GM04503 (cell line): Measurements from ENCODE around the gene PYM1.
"Not testable (repeated sequence)": the region's sequence is repeated elsewhere in the genome, so short reads cannot be mapped to it uniquely, and the experiment has no call there.

Experiments used
- DNase-seq: peaks from one replicate; pipeline ENCODE4 v3.0.0-alpha.2; 2012; ENCODE audit warnings: low read depth

PYM1 gene

GRCh38 chr12:55938826-55939501 lies 11.3 kb upstream of the PYM1 start:
- DNase-seq: no peak

GRCh38 chr12:55937981-55938380 lies 10.3 kb upstream of the PYM1 start:
- DNase-seq: no peak

- no peak for DNase-seq
Measured at GRCh38 chr12:55935738-55936151, 8.1 kb upstream of the PYM1 start.

- DNase-seq: no peak
Measured at GRCh38 chr12:55934773-55935172, 7.1 kb upstream of the PYM1 start.

DNA sequence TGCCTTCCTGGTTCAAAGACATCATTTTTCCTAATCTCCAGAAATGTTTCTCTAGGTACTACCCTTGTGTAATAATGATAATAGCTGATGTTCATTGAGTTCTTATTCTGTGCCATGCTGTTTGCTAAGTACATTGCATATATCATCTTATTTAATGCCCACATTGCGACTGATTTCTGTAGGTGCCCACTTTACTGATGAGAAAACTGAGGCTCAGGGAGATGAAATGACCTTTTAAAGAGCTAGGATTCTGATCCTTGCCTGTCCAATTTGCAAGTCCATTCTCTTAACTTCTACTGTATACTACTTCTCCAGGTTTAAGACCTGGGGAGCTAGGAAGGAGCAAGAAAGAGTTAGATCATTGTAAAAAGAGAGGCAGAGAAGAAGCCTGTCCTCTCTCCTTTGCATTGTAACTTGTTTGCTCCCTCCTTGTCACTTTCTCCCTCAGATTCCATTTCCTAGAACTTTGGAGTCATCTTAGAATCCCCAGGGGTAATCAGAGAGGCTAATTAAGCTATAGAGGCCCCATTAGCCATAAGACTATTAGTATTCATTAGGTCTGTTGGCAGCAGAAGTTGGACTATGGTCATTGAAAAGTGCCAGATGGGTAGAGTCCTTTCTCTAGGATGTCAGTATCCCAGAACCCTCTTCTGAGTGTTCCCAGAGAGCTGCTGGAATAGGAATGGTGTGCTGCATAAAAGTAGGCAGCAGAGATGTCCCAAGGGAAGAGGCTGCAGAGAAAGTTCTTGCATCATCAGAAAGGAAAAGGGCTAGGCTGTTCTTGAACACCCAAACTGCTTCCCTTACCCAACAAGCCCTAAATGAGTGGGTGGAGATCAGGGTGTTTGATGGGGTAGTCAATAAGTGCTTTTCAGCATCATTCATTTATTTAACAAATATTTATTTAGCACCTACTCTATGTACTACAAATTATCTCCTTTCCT lies 6.4 kb upstream of the PYM1 start:
- DNase-seq: no peak

DNA sequence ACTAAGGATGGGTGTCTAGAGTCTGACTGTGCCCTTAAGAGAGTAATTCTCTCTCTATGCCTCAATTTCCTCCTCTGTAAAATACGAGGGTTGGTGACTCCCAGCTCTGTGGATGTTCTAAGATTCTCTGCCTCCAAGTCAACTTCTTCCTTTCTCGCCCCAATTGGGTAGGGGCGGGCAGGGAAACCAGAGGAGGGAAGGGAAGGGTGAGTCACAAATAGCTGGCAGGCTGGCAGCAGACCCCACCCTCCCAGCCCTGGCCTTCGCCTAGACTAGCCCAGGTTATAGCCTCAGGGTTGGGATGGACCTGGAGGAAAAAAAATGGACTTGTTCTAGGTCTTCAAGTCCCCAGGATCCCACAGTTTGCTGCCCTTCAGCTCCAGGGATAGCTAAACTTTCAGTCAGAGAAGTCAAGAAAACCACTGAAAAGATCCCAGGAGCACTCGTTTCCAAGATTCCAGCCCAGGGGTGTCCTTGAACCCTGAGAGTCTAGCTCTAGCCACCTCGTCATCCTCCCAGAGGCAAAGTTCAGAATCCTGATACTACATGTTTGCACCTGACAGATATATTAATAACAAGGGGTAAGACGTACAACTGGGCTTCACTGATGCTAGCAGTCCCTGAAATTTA lies 5.6 kb upstream of the PYM1 start:
- DNase-seq: no peak

DNA sequence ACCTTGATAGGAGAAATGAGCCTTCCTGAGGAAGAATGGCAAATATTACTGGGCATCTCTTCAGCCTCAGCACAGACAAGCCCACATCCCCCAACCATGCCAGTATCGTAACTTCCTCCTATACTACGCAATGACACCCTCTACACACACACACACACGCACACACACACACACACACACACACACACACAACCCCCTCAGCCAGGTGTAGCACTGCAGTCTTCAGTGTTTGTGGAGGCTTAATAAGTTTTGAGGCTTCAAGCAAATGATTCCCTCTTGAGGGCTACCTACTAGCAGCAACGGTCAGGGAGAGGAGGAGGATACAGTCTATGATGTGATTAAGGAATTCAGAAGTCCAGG lies 4.8 kb upstream of the PYM1 start:
- DNase-seq: no peak

DNA sequence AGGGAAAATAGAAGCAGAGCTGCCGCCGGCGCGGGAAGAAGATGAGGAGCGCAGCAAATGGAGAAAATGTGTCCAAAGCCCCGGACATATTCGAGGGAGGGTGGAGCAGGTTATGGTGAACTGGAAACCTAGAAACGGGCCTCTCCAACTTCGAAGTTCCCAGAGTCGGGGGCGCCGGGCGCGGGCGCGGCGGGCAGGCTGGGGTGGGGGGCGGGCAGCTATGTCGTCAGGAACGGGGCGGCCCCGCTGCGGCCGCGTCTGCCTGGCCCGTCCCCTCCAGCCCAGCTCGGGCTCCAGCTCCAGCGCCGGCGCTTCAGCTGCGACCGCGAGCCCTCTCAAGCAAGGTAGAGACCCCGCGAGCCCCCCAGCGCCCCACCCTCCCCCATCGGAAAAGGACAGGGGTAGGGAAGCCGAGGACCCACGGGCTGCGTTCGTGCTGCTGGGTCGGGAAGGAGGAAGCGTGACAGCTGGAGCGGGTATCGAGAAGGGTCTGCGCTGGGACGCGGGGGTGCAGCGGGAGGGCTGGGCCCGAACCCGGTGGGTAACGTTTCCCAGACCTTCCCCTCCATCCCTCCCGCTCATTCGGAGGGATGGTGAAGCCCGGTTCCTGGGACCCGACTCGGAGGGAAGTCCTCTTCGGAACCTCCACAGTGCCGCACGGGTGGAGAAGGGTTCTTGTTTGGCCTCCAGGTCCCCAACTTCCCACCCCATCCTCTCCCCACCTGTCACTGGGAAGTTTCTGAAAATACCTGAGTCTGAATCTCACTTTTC lies 4.3 kb upstream of the PYM1 start:
- no peak for DNase-seq

GRCh38 chr12:55931317-55931779 lies 3.7 kb upstream of the PYM1 start:
- DNase-seq: no peak

GRCh38 chr12:55930771-55931316 lies 3.1 kb upstream of the PYM1 start, which contains the start of gene DGKA:
Gene DGKA (plus strand): TSS chr12:55931162. CDS start chr12:55936504, 5,342 bp downstream.
- peak; percentile 43 for DNase-seq

GRCh38 chr12:55929306-55929791 lies 1.7 kb upstream of the PYM1 start:
- DNase-seq: no peak

DNA sequence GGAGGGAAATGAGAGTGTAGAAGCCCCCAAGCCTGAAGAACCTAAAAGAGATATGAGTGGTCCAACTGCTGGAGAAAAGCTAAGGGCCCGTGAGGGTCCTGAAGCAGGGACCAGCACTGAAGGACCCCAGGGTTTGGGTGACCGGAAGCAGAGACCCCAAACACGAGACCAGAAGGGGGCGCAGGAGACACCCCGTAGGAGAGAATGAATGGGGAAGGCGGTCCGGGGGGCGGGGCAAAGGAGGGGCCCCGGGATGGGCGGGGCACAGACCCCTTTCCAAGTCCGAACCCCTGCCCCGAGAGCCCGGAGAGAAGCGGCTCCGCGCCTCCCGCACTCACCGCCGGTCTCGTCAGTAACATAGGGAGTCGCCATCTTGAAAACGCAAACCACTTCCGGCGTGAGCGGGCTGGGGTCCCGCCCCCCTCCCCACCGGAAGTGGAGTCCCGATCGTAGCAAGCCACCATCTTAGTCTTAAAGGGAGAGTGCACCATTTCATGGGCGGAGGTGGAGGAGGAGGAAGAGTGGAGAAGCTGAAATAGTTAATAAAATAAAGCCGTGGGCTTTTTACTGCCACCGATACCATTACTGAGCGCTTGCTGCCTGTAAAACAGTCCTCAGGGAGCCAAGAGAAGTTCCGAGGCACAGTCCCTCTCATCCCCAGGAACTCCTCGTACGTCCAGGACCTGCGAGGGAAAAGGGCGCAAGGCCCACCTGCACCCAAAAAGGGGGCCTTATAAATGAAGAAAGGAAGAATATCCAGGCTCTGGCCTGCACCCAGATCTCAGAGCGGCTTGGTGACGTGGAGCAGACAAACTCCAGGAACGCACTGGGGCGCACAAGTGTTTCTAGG lies 731 bp downstream of the PYM1 start:
- DNase-seq: peak; percentile 66

- no peak for DNase-seq
Measured at GRCh38 chr12:55925870-55926737, 1.6 kb downstream of the PYM1 start.

- no peak for DNase-seq
Measured at GRCh38 chr12:55925371-55925770, 2.3 kb downstream of the PYM1 start.

- DNase-seq: not testable (repeated sequence)
Measured at GRCh38 chr12:55923648-55924047, 4.0 kb downstream of the PYM1 start.

GRCh38 chr12:55922126-55922525 lies 5.6 kb downstream of the PYM1 start:
- no peak for DNase-seq

- DNase-seq: not testable (repeated sequence)
Measured at GRCh38 chr12:55919032-55919431, 8.7 kb downstream of the PYM1 start.

DNA sequence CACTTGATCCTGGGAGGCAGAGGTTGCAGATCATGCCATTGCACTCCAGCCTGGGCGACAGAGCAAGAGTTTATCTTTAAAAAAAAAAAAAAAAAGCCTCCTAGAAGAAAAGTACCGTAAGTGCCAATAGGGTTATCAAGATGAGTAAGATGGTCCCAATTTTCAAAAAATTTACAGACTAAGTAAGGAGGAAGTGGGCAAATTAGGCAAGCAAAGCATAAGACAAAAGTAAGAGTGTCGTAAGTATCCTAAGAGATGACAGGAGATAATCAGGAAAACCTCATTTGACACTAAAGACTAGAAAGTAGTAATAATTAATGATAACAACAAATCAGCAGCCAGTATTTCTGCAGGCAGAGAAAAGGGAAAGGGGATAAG lies 12.2 kb downstream of the PYM1 start:
- no peak for DNase-seq

DNA sequence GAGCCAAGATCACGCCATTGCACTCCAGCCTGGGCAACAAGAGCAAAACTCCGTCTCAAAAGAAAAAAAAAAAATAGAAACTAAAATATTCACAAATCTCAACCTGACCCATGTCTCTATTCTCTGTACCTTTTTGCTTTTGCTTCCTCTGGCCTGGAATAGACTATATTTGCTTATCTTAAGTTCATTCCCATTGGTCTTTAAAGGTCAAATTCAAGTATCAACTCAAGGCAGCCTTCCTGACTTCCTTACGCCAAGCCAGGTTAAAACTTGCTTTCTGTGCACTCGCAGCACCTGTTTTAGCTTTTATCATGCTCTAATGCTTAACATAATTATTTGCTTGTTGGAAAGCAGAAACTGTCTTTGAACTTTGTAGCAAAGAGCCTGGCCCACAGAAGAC lies 14.8 kb downstream of the PYM1 start:
- DNase-seq: no peak

- DNase-seq: no peak
Measured at GRCh38 chr12:55909513-55909884, 18.2 kb downstream of the PYM1 start.
